PFSK-1 (cell line): ENCODE results near the gene GPR37L1.

Experiments
- FOXP2 ChIP-seq: optimal IDR thresholded peaks from 2 replicates; pipeline ENCODE3; 2011; ENCODE audit warnings: borderline replicate concordance, control low read depth, inconsistent platforms; ENCODE audit not compliant: insufficient read depth; ENCODE audit errors: extremely low read length, extremely low read depth
- POLR2AphosphoS5 ChIP-seq: IDR thresholded peaks from 2 replicates; pipeline ENCODE4 v1.6.1; 2012; ENCODE audit warnings: low read depth, mild to moderate bottlenecking, control low read depth, low read length, moderate library complexity
- SIN3A ChIP-seq: IDR thresholded peaks from 2 replicates; pipeline ENCODE4 v1.6.1; 2012; ENCODE audit warnings: mild to moderate bottlenecking, low read length, moderate library complexity, borderline replicate concordance; ENCODE audit not compliant: insufficient read depth
- TAF1 ChIP-seq: IDR thresholded peaks from 2 replicates; pipeline ENCODE4 v1.6.1; 2012; ENCODE audit warnings: low read length, control low read depth, borderline replicate concordance; ENCODE audit not compliant: insufficient read depth
- TF ChIP-seq, protein P1 (sequence below), 2 experiments: IDR thresholded peaks; 2 replicates each; pipeline versions ENCODE4 v1.6.1 to v1.8.0; 2011 to 2012; ENCODE audit warnings: low read depth in 2 of 2, low read length in 2 of 2, control low read depth in 1 of 2, inconsistent platforms in 1 of 2, mild to moderate bottlenecking in 1 of 2, moderate library complexity in 1 of 2; ENCODE audit not compliant: insufficient read depth in 1 of 2

Gene GPR37L1

DNA sequence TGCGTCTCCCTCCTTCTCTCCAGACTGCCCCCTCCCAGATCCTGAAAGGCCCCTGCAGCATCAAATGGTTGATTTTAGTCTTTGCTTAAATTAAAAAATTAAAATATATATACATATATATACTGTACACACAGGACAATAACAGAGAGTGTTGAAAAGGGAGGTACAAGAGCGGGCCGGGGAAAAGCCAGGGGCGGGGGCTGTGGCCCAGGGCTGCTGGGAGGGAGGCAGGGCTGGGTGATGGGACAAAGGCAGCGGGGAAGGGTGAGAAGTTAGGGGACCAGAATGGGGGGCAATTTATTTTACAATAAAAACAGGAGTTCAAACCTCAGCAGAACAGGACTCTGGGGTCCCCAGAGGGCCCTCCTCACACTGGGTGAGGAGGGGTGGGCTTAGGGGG, 11.3 kb downstream of the GPR37L1 start:
- TF ChIP-seq FOXP2: no peak
- TF ChIP-seq POLR2AphosphoS5: no peak
- no peak for TF ChIP-seq TAF1

DNA sequence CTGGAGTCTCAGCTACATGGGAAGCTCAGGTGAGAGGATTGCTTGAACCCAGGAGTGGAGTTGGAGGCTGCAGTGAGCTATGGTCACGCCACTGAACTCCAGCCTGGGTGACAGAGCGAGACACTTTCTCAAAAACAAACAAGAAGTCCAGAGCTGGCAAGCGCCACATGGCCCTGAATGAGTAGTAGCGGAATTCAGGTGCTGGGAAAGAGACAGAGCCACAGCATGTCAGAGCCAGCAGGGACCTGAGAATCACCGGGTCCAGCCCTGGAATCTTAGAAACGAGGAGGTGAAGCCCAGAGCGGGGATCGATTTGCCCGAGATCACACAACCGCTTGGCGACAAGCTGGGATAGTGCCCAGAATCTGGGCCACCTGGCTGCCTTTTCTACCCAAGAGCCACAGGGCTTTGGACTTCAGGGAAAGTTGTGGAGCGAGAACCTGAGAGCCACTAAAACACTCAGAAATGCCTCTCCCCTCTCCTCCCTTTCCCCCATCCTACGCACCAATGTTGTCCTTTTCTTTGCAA, 12.0 kb downstream of the GPR37L1 start:
- TF ChIP-seq POLR2AphosphoS5 (no peak), FOXP2 (no peak), TAF1 (no peak), SIN3A (no peak)
- TF ChIP-seq, protein P1, sequence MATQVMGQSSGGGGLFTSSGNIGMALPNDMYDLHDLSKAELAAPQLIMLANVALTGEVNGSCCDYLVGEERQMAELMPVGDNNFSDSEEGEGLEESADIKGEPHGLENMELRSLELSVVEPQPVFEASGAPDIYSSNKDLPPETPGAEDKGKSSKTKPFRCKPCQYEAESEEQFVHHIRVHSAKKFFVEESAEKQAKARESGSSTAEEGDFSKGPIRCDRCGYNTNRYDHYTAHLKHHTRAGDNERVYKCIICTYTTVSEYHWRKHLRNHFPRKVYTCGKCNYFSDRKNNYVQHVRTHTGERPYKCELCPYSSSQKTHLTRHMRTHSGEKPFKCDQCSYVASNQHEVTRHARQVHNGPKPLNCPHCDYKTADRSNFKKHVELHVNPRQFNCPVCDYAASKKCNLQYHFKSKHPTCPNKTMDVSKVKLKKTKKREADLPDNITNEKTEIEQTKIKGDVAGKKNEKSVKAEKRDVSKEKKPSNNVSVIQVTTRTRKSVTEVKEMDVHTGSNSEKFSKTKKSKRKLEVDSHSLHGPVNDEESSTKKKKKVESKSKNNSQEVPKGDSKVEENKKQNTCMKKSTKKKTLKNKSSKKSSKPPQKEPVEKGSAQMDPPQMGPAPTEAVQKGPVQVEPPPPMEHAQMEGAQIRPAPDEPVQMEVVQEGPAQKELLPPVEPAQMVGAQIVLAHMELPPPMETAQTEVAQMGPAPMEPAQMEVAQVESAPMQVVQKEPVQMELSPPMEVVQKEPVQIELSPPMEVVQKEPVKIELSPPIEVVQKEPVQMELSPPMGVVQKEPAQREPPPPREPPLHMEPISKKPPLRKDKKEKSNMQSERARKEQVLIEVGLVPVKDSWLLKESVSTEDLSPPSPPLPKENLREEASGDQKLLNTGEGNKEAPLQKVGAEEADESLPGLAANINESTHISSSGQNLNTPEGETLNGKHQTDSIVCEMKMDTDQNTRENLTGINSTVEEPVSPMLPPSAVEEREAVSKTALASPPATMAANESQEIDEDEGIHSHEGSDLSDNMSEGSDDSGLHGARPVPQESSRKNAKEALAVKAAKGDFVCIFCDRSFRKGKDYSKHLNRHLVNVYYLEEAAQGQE (IDR thresholded peaks at IDR 0.05; ENCODE audit: insufficient read depth in 1 of 2, low read depth in 2 of 2, low read length in 2 of 2): no peak

DNA sequence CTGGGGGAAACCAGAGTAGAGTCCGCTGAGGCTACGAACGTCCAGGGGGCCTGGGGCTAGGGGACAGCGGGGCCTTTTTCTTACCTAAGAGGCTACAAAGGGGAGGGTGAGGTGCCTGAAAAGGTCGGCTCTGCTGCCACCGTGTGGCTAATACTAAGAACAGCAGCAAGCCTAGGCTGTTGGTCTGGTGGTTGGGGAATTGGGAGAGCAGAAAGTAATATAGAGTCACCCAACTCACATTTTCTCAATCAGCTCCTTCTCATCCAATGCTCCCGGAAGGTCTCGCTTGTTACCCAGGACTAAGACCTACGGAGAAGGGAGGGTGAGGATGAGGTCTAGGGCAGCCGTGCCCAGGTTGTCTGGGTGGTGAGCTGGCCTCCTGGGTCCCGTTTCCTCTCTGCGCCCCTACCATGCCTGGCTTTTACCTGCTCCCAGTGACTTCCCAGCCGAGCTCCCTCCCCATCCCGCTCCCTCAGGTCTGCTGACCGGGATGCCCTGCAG, 12.6 kb downstream of the GPR37L1 start:
- TF ChIP-seq, protein P1 (IDR thresholded peaks at IDR 0.05; ENCODE audit: insufficient read depth in 1 of 2, low read depth in 2 of 2, low read length in 2 of 2): no peak
- TF ChIP-seq POLR2AphosphoS5: no peak
- no peak for TF ChIP-seq TAF1
- TF ChIP-seq SIN3A: no peak
- TF ChIP-seq FOXP2: no peak

DNA sequence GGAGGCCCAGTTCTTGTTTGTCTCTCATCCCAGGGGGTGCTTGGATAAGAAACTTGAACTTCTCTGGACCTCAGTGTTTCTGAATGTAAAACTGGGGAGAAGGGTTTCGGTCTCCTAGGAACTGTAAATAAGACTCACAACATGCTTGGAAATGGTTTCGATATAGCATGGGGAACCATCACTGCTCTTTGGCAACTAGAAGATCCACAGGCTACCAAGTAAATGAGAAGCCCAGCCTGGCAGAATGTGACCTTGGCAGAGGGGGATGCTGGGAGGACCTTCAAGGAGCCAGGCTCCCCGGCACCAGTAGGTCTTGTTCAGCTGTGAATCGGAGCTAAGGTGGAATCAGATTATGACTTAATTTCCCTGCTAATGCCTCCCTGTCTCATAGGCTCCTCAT, 18.1 kb downstream of the GPR37L1 start:
- TF ChIP-seq TAF1 (no peak), POLR2AphosphoS5 (no peak), FOXP2 (no peak), SIN3A (no peak)
- TF ChIP-seq, protein P1 (IDR thresholded peaks at IDR 0.05; ENCODE audit: insufficient read depth in 1 of 2, low read depth in 2 of 2, low read length in 2 of 2): no peak

DNA sequence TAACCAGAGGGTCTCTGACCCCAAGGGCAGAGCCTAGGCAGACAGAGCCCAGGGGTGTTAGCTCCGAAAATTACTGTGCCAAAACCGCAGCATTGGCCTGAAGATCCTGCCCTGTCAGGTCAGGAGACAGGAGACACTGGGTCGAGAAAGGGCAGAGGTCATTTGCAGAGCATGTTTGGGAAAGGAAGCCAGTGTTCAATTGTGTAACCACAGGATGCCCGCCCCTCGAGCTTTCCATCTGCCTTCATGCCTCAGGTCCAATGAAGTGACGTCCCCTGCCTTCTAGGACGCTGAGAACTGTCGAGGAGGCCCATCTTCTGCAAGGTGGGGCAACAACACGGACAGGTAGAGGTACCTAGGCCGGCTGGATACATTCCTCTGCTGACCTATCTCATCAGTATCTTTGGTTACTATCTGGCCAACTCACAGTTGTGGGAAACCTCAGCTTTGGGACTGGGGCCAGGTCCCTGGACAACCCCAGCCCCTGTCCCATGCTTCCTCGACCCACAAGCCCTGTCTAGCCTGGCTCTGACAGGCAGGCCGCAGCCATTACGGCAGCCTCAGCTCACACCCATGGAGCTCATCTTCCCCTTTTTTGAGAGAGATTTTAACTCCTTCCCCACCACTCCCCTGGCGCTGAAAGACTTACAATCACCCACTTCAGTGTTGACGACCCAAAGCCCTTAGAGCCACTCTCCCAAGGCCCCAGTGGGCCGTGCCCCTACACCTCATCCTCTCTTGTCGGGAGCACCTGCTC, 20.5 kb downstream of the GPR37L1 start:
- no peak for TF ChIP-seq POLR2AphosphoS5
- no peak for TF ChIP-seq TAF1
- TF ChIP-seq SIN3A: no peak
- TF ChIP-seq, protein P1 (IDR thresholded peaks at IDR 0.05; ENCODE audit: insufficient read depth in 1 of 2, low read depth in 2 of 2, low read length in 2 of 2): no peak
- TF ChIP-seq FOXP2: no peak
